ENCODE measurements around the gene EXOC1L.

EXOC1L gene, protein sequence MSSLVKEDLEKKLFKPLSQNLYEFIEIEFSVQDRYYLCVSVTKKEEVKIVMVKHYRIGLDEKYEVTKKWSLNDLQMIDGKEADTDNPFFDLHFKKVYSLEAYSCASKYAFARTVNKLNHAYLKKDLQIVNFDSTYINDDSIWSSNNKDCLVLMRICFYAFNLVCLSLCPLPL

DNA sequence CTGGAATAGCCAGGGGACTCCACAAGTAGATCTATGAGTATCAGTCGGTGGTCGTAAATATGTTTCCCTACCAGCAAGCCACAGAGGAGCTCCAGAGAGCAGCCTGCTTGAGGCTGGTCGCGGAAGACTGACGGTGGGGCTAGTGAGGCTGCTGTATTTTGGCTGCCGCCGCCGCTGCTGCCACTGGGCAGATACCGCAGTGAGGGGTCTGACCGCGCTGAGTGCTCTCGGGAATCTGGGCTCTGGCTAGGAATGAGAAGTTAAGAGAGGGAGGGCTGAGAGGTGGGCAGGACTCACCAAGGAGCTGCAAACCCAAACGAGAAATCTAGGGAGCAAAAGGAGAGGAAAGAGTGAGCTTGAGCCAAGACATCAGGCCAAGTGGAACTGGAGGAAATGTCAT is at the start of gene EXOC1L:
Gene EXOC1L, plus strand, starts transcription at position 157 of the 400 bp plus-strand sequence. Its CDS starts 237 bp downstream, at position 394.
- no peak for DNase-seq

DNA sequence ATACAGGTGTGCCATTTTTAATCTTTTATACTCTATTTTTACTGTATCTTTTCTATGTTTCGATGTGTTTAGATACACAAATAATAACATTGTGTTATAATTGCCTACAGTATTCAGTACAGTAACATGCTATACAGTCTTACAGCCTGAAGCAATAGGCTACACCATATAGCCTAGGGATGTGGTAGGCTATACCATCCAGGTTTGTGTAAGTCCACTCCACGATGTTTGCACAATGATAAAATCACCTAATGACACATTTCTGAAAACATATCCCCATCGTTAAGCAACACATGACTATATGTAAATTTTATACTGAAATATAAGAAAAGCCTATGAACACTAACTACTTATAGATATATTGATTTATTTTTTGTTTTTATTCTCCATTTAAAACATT is 48.9 kb upstream of the EXOC1L start:
- DNase-seq = no peak

DNA sequence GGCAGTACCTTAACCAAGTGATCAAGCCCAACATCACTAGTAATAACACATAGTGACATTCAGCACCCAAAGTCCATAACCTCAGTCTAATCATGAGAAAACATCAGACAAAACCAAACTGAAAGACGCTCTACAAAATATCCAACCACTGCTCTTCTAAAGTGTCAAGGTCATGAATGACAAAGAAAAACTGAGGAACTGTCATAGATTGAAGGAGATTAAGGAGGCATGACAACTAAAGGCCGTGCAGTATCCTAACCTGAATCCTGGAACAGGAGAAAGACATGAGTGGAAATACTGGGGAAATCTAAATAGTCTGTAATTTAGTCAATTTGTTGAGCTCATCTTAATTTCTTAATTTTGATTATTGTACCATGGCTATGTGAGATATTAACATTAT is 38.2 kb upstream of the EXOC1L start:
- DNase-seq = no peak

DNA sequence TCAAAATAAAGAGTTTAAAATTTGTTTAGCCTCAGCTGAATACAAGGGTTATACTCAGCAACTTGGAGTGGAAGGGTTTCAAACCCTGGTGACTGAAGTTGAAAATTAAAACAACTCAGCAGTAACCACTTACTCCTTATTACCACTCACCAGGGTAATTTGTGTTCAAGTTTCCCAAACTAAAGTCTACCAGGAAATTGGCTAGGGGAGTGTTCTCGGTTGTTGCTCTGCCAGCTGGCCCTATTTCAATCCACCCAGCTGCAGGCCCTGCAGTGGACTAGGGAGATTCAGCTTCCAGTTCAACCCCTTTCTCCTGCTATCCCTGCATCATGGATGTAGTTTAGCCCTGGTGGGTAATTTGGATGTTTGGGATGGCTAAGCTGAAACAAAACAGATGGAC is 37.8 kb upstream of the EXOC1L start:
- no peak for DNase-seq

DNA sequence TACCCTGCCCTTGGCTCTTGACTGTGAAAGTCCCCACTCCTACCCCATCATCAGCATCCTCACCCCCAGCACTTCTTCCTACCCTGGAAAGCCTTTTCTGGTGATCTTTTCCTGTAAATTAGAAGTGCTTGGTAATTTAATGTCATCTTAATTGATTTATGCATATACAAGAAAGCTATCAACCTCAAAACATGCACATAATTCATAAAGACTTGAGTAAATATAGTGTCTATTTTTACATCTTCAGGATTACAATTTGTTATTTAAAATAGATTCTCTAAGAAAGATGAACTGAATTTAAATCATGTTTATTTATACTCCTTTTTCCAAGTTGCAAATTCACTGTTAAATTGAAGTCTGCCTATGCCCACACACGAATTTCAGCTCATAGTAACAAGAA is 36.0 kb upstream of the EXOC1L start:
- no peak for DNase-seq

DNA sequence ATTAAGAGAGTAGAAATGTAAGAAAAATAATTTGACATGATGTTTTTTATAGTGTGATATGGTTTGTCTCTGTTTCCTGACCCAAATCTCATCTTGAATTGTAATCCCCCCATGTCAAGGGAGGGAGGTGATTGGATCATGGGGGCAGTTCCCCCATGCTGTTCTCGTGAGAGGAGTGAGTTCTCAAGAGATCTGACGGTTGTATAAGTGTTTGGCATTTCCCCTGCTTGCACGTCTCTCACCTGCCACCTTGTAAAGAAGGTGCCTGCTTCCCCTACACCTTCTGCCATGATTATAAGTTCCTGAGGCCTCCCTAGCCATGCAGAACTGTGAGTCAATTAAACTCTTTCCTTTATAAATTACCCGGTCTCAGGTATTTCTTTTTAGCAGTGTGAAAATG is 34.8 kb upstream of the EXOC1L start:
- no peak for DNase-seq

DNA sequence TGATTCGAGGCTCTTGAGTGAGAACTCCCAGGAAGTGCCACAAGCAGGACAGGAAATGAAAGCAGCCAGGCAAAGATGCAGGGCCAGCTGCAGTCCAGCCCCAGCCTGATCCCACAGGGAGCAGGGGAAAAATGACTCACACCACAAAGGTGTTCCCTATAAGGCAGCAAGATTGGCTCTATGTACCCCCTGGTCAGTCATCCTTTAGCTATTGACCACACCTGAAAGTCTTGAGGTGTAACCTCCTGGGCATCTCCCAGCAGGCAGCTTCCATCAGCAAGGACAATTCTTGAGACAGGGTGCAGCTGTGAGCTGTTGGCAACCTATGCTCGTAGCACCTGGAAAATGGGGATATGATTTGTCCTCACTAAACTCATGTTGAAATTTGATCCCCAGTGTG is 27.9 kb upstream of the EXOC1L start:
- no peak for DNase-seq

DNA sequence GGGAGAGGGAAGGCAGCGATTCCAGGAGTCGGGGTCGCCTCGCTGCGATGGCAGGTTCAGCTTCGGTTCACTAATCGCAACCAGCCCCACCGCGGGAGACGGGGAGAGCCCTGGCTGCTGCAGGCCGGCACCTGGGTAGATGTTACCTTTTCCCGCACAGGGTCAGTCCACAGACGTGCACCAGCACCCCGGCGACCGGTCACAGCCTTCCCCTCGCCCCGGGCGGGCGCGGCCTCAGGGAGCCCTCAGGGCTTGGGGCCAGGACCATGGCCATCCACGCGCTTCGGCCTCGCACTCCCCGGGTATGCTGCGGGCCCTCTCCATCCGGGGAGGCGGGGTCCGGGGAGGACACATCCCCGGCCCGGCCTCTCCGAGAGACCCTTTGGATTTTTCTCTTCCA is 26.1 kb upstream of the EXOC1L start:
- no peak for DNase-seq

DNA sequence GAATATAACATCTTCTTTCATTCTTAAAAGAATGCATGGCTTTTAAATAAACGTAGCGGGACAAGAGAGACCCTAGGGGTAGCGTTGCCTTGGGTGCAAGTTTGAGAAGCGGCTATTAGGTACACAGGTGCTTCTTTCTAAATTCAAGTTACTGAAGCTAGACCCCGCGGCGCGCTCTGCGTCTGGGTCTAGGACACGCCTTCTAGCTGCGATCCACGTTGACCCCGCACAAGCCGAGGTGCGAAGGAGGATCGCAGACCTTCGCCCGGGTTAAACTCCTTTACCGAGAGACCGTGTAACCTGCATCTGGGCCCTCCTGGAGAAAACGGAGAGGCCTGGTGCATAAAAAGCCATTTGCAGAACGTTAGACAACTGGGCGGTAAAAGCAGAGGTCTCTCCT is 25.5 kb upstream of the EXOC1L start:
- no peak for DNase-seq

DNA sequence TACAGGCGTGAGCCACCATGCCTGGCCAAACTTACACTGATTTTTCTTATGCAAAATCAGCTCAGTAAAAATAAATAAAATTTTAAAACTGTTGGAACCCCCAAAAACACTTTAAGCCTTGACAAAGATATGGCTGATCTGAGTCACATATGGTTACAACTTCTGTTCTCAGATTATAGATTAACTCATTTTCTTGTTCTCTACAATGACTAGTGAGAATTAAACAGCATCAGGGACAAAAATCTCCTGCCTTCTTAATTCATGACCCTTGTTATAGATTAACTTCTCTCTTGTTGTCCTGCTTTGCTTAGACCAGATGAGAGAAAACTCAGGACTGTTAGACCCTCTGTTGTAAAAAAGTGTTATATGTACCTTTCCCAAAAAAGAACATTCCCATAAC is 24.2 kb upstream of the EXOC1L start:
- DNase-seq = no peak

DNA sequence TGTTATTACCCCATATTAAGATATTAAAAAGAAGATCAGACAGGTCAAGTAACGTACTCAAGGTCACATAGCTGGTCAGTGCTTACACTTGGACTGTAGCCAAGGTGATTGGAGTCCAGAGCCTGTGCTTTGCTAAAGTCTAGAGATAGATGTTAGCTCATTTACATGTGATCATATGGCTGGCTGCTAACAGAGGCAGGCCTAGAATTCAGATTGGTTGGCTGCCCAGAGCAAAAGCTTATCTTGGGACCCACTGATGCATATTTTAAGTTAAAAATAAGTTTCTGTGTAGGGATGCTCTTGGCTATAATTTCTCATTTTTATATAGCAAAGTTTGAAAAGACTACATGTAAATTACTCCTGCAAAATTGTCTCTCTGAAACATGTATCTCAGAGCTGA is 18.1 kb upstream of the EXOC1L start:
- DNase-seq = no peak

DNA sequence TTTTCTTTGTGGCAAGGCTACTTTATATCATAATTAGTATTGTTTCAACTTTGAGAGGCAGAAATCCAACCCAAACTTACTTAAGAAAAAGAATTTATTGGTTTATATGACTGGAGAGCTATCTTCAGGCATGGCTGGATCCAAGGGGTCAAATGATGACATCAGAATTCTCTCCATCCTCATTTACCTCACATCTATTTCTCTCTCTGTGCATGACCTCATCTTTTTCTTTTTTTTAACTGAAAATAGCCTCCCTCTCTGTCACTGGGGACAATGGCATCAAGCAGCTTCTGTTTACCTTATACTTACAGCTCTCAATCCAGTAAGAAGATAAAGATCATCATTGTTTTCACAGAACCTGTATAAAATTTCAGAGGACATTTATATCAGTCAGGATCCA is 12.0 kb upstream of the EXOC1L start:
- DNase-seq = no peak

DNA sequence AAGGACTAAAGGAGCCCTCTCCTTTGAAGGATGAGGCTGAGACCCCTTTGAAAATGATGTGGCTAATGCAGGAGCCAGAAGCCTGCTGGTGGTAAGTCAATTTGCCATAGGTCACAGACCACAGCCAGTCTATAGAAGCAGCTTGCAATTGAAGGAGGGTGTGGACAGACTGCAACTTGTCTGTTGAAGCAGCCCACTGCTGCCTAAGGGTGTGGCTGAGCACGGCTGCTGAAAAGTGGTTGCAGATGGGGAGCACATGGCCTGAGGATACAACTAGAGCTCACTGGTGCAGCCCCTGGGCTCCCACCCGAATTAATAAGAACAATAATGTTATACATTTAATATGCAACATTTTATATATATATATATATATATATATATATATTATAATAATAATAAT is 11.4 kb upstream of the EXOC1L start:
- DNase-seq = no peak

DNA sequence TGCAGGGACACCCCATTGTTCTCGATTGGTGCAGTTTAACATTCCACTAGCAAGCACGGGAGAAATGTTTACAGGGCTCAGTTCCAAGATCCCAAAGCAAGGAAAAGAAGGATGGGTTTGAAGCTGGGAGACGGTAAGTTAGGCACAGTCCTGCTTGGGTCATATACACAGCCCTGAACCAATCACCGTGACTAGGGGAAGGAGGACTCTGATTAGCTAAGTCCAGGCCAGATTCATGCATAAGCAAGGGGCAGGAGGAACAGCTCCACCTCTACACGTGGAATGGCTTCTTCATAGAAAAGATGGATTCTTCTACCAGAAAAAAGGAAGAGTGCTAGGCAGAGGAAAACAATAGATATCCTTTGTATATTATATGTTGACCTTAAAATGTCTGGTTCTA is 11.0 kb upstream of the EXOC1L start:
- no peak for DNase-seq

DNA sequence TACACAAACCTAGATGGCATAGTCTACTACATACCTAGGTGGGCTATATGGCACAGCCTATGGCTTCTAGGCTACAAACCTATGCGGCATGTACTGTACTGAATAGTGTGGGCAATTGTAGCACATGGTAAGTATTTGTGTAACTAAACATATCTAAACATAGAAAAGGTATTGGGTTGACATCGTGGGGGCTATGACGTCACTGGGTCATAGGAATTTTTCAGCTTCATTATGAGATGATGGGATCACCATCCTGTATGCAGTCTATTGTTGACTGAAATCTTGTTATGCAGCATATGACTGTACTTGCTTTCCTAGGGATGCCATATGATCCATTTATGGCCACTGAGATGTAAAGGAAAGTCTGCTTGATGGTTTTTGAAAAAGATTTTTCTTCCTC is 1.9 kb upstream of the EXOC1L start:
- no peak for DNase-seq

DNA sequence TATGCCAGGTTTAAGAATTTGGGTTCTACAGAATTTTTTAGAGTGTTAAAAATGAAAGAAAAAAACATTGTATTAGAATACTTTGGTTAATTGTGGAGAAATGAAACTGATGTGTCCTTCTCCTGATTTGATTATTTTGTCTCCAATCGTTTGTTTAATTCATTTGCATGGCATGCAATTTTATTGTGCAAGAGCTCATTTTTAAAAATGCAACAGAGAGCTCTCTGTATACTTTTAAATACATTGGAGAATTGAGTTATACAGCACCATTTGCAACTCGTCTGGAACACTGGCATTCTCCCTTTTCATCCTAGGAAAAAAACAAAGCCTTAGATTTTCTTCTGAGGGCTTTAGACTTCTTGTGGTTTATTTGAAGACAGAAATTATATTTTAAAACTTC is 689 bp downstream of the EXOC1L start:
- DNase-seq = no peak

DNA sequence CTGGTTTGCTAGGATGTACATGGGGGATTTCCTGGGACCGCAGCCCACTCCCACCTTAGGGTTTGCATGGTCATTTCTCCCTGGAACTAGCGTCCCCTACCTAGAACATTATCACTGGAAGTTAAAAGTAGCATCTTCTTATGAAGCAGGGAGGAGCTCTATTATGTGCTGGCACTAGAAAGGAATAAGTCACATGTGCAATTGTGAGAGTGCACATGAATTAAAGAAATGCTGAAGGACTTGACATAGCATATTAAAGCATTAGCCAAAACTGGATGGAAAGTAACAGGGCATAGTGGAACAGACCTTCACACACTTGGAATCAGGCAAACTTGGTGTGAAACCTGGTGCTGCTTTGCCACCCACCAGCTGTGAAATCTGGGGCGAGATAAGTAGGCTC is 2.7 kb downstream of the EXOC1L start:
- DNase-seq = no peak

DNA sequence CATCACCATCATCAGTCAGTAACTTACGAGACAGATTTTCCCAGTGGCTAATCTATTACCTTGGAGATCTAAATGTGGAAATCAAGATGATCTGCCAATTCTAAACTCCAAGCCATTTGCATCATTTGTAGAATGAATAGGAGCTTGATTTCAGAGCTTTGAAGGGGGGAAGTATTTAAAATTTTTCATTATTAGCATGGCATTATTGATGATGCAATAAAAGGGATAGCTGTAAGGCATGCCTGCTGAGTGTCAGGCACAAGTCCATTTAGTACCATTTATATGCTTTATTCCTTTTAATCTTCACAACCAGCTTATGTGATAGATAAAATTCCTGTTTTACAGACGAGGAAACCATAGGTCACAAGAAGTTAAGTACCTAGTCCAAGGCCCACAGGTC is 5.3 kb downstream of the EXOC1L start:
- no peak for DNase-seq

DNA sequence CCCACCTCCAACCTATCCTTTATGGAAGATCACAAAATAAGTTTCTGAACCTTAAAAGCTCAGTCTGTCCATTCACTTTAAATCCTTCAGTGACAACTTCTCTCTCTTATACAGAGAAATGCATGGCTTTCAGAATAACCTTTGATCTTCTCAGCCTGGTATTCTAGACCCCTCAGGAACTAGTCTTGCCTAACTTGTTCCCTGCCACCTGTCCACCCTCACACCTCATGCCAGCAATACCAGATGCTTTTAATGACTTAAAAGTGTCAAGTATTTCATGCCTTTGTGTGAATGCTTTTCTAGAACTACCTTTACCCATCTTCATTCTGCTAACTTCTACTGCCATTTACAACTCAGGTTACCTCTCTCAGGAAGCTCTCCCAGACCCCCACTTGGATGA is 7.4 kb downstream of the EXOC1L start:
- no peak for DNase-seq

DNA sequence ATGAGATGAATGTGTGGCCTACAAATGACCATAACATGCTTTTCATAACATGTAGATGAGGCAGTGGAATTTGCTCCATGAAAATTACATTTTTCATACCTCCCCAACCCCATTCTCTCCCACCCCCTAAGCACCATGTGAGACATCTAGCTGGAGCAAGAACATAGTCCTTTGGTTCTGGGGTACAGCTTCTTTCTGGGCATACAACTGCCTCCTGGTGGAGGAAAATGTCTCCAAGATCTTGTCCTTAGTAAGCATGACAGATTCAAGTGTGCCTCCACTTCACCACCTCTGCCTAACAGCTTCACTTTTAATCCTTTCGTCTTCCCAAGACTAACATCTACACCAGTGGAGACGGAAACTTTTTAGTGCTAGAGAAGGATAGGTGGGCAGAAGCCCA is 8.0 kb downstream of the EXOC1L start:
- DNase-seq = no peak

DNA sequence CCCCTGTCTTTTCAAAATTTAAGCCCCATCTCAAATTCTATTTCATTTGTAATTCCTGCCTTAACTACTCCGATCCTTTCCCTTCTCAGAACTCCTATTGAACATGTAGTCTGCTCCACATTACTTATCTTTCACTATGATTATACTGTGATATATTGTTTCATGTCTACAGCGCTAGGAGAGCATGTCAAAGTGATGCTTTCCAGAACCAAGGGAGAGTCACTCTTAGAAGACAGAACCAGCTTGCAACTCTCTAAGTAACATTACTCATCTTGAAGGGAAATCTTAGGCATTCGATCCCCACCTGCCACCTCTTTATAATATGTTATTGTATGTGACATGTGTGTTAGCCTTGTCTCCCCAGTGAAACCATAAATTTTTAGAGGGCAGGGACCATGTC is 10.5 kb downstream of the EXOC1L start:
- no peak for DNase-seq

DNA sequence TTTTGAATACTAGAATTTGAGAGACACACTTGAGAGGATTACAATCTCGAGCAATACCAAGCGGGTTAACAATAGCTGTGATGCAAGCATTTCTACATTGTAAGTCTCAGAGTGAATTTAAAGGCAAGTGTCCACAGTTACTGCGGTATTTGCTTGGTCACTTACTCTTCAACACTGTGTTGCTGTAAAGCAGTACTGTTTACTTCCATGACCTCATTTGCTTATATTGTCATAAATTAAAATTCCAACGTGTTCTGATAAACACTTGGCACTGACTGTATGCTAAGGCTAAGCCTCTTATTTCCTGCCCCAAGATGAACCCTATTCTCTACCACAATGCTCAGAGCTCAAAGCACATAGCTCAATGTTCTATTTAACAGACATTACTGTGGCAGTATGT is 11.1 kb downstream of the EXOC1L start:
- no peak for DNase-seq

DNA sequence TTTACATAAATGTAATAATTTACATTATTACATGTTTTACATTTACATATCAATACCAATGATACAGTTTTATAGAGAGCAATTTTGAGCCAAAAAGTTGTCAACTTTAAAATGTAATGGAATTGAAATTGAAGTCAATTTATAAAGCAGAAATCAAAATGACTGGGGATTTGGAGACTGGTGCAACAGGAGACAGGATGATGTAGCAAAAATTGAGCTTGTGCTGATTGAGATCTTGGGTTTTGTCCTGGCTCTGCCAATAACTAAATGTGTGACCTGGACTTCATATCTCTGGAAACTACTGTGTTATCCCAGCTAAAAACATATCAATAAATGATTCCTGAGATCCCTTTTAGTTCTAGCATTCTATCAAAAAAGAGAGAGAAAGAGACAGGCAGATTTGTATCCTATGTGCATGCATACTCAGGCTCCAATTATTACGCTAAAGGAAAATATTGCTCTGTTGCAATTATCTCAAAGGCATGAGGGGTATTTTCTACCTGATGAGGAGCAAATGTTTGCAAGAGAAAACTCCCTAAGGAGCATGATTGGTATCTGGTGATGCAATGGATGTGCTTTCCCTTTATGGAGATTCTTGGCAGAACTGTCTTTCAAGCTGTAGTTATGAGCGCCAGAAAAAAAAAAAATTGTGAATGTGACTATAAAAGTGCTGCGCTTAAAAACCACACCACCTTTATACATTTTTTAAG is 14.7 kb downstream of the EXOC1L start:
- DNase-seq = no peak

DNA sequence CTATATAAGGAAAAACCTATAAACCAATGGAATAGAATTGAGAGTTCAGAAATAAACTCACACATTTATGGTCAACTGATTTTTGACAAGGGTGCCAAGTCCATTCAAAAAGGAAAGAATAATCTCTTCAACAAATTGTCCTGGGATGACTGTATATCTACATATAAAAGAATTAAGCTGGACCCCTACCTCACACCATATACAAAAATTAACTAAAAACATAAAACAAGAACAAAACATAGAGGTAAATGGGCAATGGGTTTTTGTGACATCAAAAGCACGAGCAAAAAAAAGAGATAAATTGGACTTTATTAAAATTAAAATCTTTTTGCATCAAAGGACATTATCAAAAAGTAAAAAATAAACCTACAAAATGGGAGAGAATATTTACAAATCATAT is 18.3 kb downstream of the EXOC1L start:
- no peak for DNase-seq

DNA sequence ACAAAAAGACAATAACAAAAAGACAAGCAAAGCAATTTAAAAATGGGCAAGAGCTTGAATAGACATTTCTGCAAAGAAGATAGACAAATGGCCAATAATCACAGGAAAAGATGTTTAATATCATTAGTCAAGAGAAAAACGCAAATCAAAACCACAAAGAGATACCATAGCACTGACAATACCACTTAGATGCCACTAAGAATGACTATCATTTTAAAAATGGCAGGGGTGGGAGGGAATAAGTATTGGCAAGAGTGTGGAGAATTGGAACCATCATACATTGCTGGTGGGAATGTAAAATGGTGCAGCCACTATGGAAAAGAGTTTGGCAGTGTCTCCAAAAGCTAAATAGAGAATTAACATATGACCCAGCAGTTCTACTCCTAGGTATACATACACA is 18.8 kb downstream of the EXOC1L start:
- DNase-seq = no peak

All from CD4-positive, alpha-beta T cell treated with Interleukin-10 for 1 hour (primary cell).